GM23248 (cell line): ENCODE data around the gene PLEKHA5. TPM values are rescaled to one million over a fixed set of nuclear protein-coding genes. Genes with fewer than 3 reads are reported as not detected.
A peak's percentile ranks its signal among the peaks of the same experiment; 100 is the strongest.

Source experiments
- DNase-seq: peaks from one replicate; pipeline ENCODE4 v3.0.0-alpha.2; 2015
- H2AFZ ChIP-seq: fragments of 200-600 bp; sonication (generic); 2 replicates; pipeline ENCODE4 v1.6.1; 2016; ENCODE audit warnings: antibody characterized with exemption
- H3F3A ChIP-seq: fragments of 200-600 bp; sonication (generic); 2 replicates; pipeline ENCODE4 v1.6.1; 2016; ENCODE audit warnings: mild to moderate bottlenecking, antibody characterized with exemption, mixed run types; ENCODE audit not compliant: insufficient read depth
- H3K27ac ChIP-seq: fragments of 200-600 bp; sonication (generic); 2 replicates; pipeline ENCODE4 v1.5.1; 2016; ENCODE audit warnings: mild to moderate bottlenecking
- H3K27me3 ChIP-seq: fragments of 200-600 bp; sonication (generic); replicated peaks from 2 replicates; pipeline ENCODE4 v1.6.1; 2016; ENCODE audit warnings: mild to moderate bottlenecking; ENCODE audit not compliant: insufficient read depth
- H3K36me3 ChIP-seq: fragments of 200-600 bp; sonication (generic); 2 replicates; pipeline ENCODE4 v1.6.1; 2016; ENCODE audit warnings: low read depth, mild to moderate bottlenecking
- H3K4me1 ChIP-seq: fragments of 200-600 bp; sonication (generic); 2 replicates; pipeline ENCODE4 v1.6.1; 2016; ENCODE audit warnings: mild to moderate bottlenecking; ENCODE audit not compliant: insufficient read depth
- H3K4me2 ChIP-seq: fragments of 200-600 bp; sonication (generic); one replicate; pipeline ENCODE4 v1.6.1; 2016; ENCODE audit warnings: mild to moderate bottlenecking; ENCODE audit not compliant: unreplicated experiment
- H3K4me3 ChIP-seq: fragments of 200-600 bp; sonication (generic); 2 replicates; pipeline ENCODE4 v1.5.1; 2016; ENCODE audit warnings: mild to moderate bottlenecking
- H3K79me2 ChIP-seq: fragments of 200-600 bp; sonication (generic); 2 replicates; pipeline ENCODE4 v1.6.1; 2016; ENCODE audit warnings: mild to moderate bottlenecking; ENCODE audit not compliant: insufficient read depth
- H3K9ac ChIP-seq: fragments of 200-600 bp; sonication (generic); 2 replicates; pipeline ENCODE4 v1.6.1; 2016; ENCODE audit warnings: mild to moderate bottlenecking
- H3K9me2 ChIP-seq: fragments of 200-600 bp; sonication (generic); 2 replicates; pipeline ENCODE4 v1.6.1; 2016; ENCODE audit warnings: mixed run types, mild to moderate bottlenecking, moderate library complexity; ENCODE audit not compliant: insufficient read depth
- H3K9me3 ChIP-seq: fragments of 200-600 bp; sonication (generic); one replicate; pipeline ENCODE4 v1.6.1; 2017; ENCODE audit warnings: low read depth
- H4K20me1 ChIP-seq: fragments of 200-600 bp; sonication (generic); 2 replicates; pipeline ENCODE4 v1.6.0; 2016; ENCODE audit not compliant: insufficient read depth
- EZH2 ChIP-seq: fragments of 200-600 bp; sonication (generic); IDR thresholded peaks from 2 replicates; pipeline ENCODE4 v1.6.1; 2018; ENCODE audit warnings: antibody characterized with exemption, mild to moderate bottlenecking; ENCODE audit not compliant: insufficient read depth, poor library complexity, severe bottlenecking
- EZH2phosphoT487 ChIP-seq: fragments of 200-600 bp; sonication (generic); IDR thresholded peaks from 2 replicates; pipeline ENCODE4 v1.6.1; 2018; ENCODE audit warnings: antibody characterized with exemption, moderate library complexity, mild to moderate bottlenecking, low read depth; ENCODE audit not compliant: insufficient read depth
- WGBS, 2 experiments: methylation state at CpG; one replicate each; pipeline ENCODE4 v1.1.6; 2015 to 2017; ENCODE audit warnings: low lambda C conversion rate in 2 of 2, low coverage in 1 of 2; ENCODE audit errors: missing lambda C conversion rate in 2 of 2; 5-methylcytosine and 5-hydroxymethylcytosine counted together
- in situ Hi-C: fragments of 300-500 bp; cut with MboI; formaldehyde crosslinking; loops from 2 replicates; pipeline ENCODE4 v1.15.0; 2020
- polyA plus RNA-seq: library from polyadenylated mRNA; unstranded; fragments of >200 nt; fragmentation: Nextera tagmentation; extraction: Ambion mirVana; gene quantifications from 2 replicates; pipeline ENCODE4 v1.2.1, GENCODE V29; 2016
- total RNA-seq: library from RNA; depleted of rRNA; stranded (reverse); fragments of >200 nt; shearing (Covaris generic); gene quantifications from 2 replicates; pipeline ENCODE4 v1.2.3, GENCODE V29; 2014

The PLEKHA5 gene
- total and polyA plus RNA-seq, 2 experiments from 2014 or later = 10.0 to 12.1 TPM

DNA sequence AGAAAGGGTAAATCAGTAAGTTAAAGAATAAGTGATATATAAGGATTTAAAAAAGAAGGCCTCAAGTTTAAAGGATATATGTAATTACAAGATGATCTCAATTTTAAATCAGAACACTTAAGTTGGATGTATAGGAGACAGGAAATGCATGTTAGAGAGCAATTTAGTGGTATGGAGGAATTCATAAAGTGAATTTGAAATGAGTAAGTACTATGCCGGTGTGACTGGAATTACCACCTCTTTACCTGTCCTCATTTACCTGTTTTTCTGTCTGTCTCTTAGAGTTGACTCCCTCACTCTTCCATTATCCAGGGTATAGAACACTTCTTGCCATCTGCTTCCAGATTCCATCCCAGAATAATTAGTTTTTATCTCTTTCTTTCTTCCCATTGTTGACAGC, 73.5 kb downstream of the PLEKHA5 start:
- no peak for DNase-seq
- H3K27ac ChIP-seq = no peak overlapping the region
- H3K4me2 ChIP-seq = no peak overlapping the region
- no peaks in the 10 kb centered on the region for H3K36me3 ChIP-seq
- peaks cover 28% of the 10 kb centered on the region for H3K4me1 ChIP-seq
- H2AFZ ChIP-seq = no peak overlapping the region
- no peaks in the 10 kb centered on the region for H3K27me3 ChIP-seq
- WGBS, 2 experiments = 92 to 100% methylated on average over 1 of the region's 1 CpG
- H3F3A ChIP-seq = peaks cover 13% of the 10 kb centered on the region; the same call in 1 of the 2 replicates
- no peaks in the 10 kb centered on the region for H3K9me3 ChIP-seq
- no peak overlapping the region for H3K9ac ChIP-seq
- H3K79me2 ChIP-seq = peaks cover 20% of the 10 kb centered on the region; the same call in 1 of the 2 replicates
- no peaks in the 10 kb centered on the region for H4K20me1 ChIP-seq
- H3K9me2 ChIP-seq = no peaks in the 10 kb centered on the region
- no peak overlapping the region for H3K4me3 ChIP-seq
- no peak for TF ChIP-seq EZH2phosphoT487
- TF ChIP-seq EZH2 = no peak
- in situ Hi-C loops = no loop called here

GRCh38 chr12:19203539-19204506, 74.3 kb downstream of the PLEKHA5 start:
- no peak overlapping the region for H3K4me2 ChIP-seq
- no peak overlapping the region for H3K9ac ChIP-seq
- no peaks in the 10 kb centered on the region for H4K20me1 ChIP-seq
- H3K27ac ChIP-seq = no peak overlapping the region
- H3K36me3 ChIP-seq = no peaks in the 10 kb centered on the region
- H3K79me2 ChIP-seq = peaks cover 20% of the 10 kb centered on the region; the same call in 1 of the 2 replicates
- H2AFZ ChIP-seq = no peak overlapping the region
- in situ Hi-C loops = no loop called here
- H3K4me3 ChIP-seq = no peak overlapping the region
- H3K9me3 ChIP-seq = no peaks in the 10 kb centered on the region
- peaks cover 13% of the 10 kb centered on the region; the same call in 1 of the 2 replicates for H3F3A ChIP-seq
- TF ChIP-seq EZH2phosphoT487 (no peak), EZH2 (no peak)
- no peaks in the 10 kb centered on the region for H3K27me3 ChIP-seq
- DNase-seq = no peak
- H3K4me1 ChIP-seq = peaks cover 23% of the 10 kb centered on the region
- H3K9me2 ChIP-seq = no peaks in the 10 kb centered on the region
- 97 to 98% methylated on average over 6 of the region's 6 CpGs for WGBS, 2 experiments

DNA sequence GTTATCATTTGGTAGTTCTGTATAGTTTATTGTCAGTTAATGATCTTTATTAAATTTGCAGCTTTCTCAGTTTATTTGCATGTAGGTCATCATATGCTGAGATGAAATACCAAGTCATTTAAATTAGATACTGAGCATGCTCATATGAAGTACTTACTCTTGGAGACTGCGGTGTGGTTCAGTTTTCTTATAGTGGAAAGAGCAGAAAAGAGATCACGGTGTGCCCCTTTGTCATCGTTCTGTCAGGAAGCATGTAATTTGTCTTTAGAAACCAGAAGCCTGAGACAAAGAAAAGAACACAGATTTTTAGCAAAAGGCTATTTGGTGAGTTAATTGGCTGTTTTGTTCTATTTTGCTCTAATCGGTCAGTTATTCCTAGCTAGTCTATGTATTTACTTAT, 75.6 kb downstream of the PLEKHA5 start:
- peak; percentile 50 for DNase-seq
- Histone ChIP-seq H3K9ac (peak overlapping the region; percentile 71), H3K36me3 (no peaks in the 10 kb centered on the region), H3K27ac (peak overlapping the region; percentile 16), H2AFZ (peak overlapping the region; percentile 86), H3K4me3 (peak overlapping the region; percentile 79), H3K9me2 (no peaks in the 10 kb centered on the region), H3K79me2 (peaks cover 9% of the 10 kb centered on the region; the same call in 1 of the 2 replicates), H3K4me2 (peak overlapping the region; percentile 89), H4K20me1 (no peaks in the 10 kb centered on the region), H3K9me3 (no peaks in the 10 kb centered on the region), H3K4me1 (peaks cover 17% of the 10 kb centered on the region), H3F3A (peaks cover 5% of the 10 kb centered on the region; the same call in 1 of the 2 replicates), H3K27me3 (no peaks in the 10 kb centered on the region)
- TF ChIP-seq EZH2 (no peak), EZH2phosphoT487 (no peak)
- WGBS, 2 experiments = 5 to 9% methylated on average over 4 of the region's 4 CpGs
- in situ Hi-C loops = no loop called here

- Histone ChIP-seq H3K9ac (0 out of 2 replicates have a peak overlapping the region, but pooled peaks have one; percentile 71), H3K9me3 (no peaks in the 10 kb centered on the region), H3K4me1 (peaks cover 7% of the 10 kb centered on the region; the same call in 1 of the 2 replicates), H3K9me2 (no peaks in the 10 kb centered on the region), H3K27ac (no peak overlapping the region), H3K36me3 (no peaks in the 10 kb centered on the region), H2AFZ (no peak overlapping the region), H3K4me2 (peak overlapping the region; percentile 89), H3K4me3 (peak overlapping the region; percentile 79), H4K20me1 (no peaks in the 10 kb centered on the region), H3F3A (no peaks in the 10 kb centered on the region), H3K79me2 (peaks cover 9% of the 10 kb centered on the region; the same call in 1 of the 2 replicates), H3K27me3 (no peaks in the 10 kb centered on the region)
- DNase-seq = no peak
- 85 to 88% methylated on average over 4 of the region's 4 CpGs for WGBS, 2 experiments
- in situ Hi-C loops = no loop called here
- TF ChIP-seq EZH2 (no peak), EZH2phosphoT487 (no peak)
Measured at GRCh38 chr12:19206493-19207077, 77.1 kb downstream of the PLEKHA5 start.
